Ureter (tissue), 1 donor: ENCODE measurements around the gene KLF14. TPM values are rescaled to one million over a fixed set of nuclear protein-coding genes. Genes with fewer than 3 reads are reported as not detected.
"Not testable (repeated sequence)": the region's sequence is repeated elsewhere in the genome, so short reads cannot be mapped to it uniquely, and the experiment has no call there.

Source experiments
- DNase-seq: peaks from one replicate; pipeline ENCODE4 v3.0.0-alpha.2; 2020; ENCODE audit warnings: low spot score
- total RNA-seq: library from RNA; stranded (reverse); gene quantifications from one replicate; pipeline ENCODE4 v1.2.4, GENCODE V29; 2023
- donor health status: DM: yes; HTN: yes; CAD: no.

The KLF14 gene
- total RNA-seq, 1 donor from 2014 or later = 0.36 TPM

DNA sequence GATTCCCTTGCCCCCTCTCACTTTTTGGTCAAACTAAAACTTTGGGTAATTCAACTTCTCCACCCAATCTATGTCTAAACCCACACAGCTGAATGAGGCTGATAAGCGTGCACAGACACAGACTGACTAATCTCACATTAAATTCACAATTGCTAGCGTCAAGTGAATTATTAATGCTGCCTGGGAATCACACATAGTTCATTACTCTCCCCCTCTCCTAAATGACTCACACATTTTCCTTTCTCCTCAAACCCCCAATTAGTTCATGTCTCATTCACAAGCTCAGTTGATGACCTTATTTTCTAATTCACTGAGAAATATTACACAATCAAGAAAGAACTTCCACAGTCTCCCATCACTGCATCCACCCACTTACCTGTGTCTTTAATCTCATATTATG is 14.5 kb downstream of the KLF14 start:
- no peak for DNase-seq

- DNase-seq = no peak
Observed at GRCh38 chr7:130712416-130712815, 21.6 kb downstream of the KLF14 start.

- DNase-seq = no peak
Observed at GRCh38 chr7:130708766-130709165, 25.2 kb downstream of the KLF14 start.

GRCh38 chr7:130708001-130708400 is 26.0 kb downstream of the KLF14 start:
- no peak for DNase-seq

- DNase-seq = no peak
Observed at GRCh38 chr7:130703851-130704250, 30.2 kb downstream of the KLF14 start.

GRCh38 chr7:130701650-130702049 is 32.4 kb downstream of the KLF14 start:
- no peak for DNase-seq

- no peak for DNase-seq
Observed at GRCh38 chr7:130700760-130701159, 33.2 kb downstream of the KLF14 start.

GRCh38 chr7:130699686-130700085 is 34.3 kb downstream of the KLF14 start:
- DNase-seq = no peak

- DNase-seq = no peak
Observed at GRCh38 chr7:130697820-130698219, 36.2 kb downstream of the KLF14 start.

- no peak for DNase-seq
Observed at GRCh38 chr7:130695840-130696239, 38.2 kb downstream of the KLF14 start.

- not testable (repeated sequence) for DNase-seq
Observed at GRCh38 chr7:130692396-130692795, 41.6 kb downstream of the KLF14 start.

GRCh38 chr7:130689683-130690082 is 44.3 kb downstream of the KLF14 start:
- no peak for DNase-seq

GRCh38 chr7:130683026-130683425 is 51.0 kb downstream of the KLF14 start:
- no peak for DNase-seq

Other genes starting within 250 kb of the KLF14 start
- 28.9 TPM for gene MEST, start 242.1 kb downstream of the KLF14 start, total RNA-seq
- gene COPG2, start 65.5 kb downstream of the KLF14 start, total RNA-seq = 46.1 TPM
- not detected for gene TSGA13, start 47.7 kb downstream of the KLF14 start, total RNA-seq